Esophagus squamous epithelium (tissue), 4 donors: ENCODE measurements around the gene LAG3.

Source experiments
- CTCF ChIP-seq, 6 experiments: fragments of 450-650 bp in 4 of 6; fragments of 200-600 bp in 2 of 6; sonication (generic) in 2 of 6; IDR thresholded peaks; one replicate each; pipeline ENCODE4 v1.5.1; 2016 to 2019; ENCODE audit warnings: antibody characterized with exemption in 6 of 6, mild to moderate bottlenecking in 4 of 6, moderate library complexity in 4 of 6
- POLR2A ChIP-seq, 4 donors: fragments of 450-650 bp; IDR thresholded peaks; one replicate each; pipeline ENCODE4 v1.6.1; 2017; ENCODE audit warnings: antibody characterized with exemption in 4 of 4, mild to moderate bottlenecking in 4 of 4, moderate library complexity in 3 of 4

DNA sequence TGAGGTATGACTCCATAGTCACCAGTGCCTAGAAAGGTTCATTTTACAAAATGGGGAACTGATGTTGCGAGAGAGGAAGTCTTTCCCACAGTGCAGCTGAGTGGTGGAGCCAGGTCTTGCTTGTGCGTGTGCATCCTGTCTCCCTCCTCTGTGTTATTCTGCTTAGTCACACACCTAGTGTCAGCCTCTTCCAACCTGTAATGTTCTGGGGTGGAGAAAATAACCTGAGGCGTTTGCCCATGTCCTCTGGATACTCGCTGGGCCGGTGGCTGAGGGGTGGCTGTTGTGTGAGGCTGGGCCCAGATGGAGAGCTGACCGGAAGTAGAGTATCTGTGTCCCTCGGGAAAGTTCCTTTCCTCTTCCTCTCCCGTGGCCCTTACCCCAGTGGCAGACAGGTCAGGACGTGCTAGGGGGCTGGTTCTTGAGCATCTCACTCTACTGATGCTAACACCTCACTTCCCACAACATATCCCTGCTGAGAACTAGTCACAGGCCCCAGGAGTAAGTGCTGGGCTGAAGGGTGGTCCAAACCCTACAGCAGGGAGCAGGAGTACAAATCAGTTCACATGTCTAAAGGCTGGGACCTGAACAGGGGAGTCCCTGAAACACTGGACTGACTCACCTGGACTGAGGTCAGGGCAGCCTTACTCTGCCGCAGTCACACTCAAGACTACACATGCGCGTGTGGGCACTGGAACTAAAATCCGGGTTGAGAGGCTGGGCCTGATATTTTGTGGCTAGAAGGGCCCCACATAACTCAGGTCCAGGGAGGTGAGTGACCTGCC, 26.4 kb upstream of the LAG3 start:
- TF ChIP-seq CTCF (IDR thresholded peaks at IDR 0.05) (no peak), POLR2A (IDR thresholded peaks at IDR 0.05) (no peak)
